NCI-H460 (cell line): ENCODE data around the gene PPP1R18. TPM values are rescaled to one million over a fixed set of nuclear protein-coding genes. Genes with fewer than 3 reads are reported as not detected.
A peak's percentile ranks its signal among the peaks of the same experiment; 100 is the strongest.
"Not testable (repeated sequence)": the region's sequence is repeated elsewhere in the genome, so short reads cannot be mapped to it uniquely, and the experiment has no call there.

Experiments
- DNase-seq: peaks from one replicate; pipeline ENCODE4 v3.0.0-alpha.2; 2016; ENCODE audit warnings: low read depth; ENCODE audit errors: extremely low read depth
- polyA plus RNA-seq: library from polyadenylated mRNA; depleted of rRNA; stranded (reverse); fragments of >200 nt; gene quantifications from 2 replicates; pipeline ENCODE4 v1.2.3, GENCODE V29; 2014; cell fraction: nucleus; rRNA removed
- total RNA-seq: library from RNA; depleted of rRNA; stranded (reverse); fragments of >200 nt; shearing (Covaris generic); gene quantifications from 2 replicates; pipeline ENCODE4 v1.2.3, GENCODE V29; 2014; rRNA removed

PPP1R18 gene
- total RNA-seq, result 35.1 and 42.5 TPM in 2 replicates
- 25.5 and 25.6 TPM in 2 replicates for polyA plus RNA-seq

- DNase-seq, result no peak
Observed at GRCh38 chr6:30686009-30686907, at the start of gene PPP1R18. TSS of gene PPP1R18 (minus strand) at chr6:30686645. CDS start at chr6:30686018, 627 bp downstream.

GRCh38 chr6:30735668-30736314 is 49.3 kb upstream of the PPP1R18 start:
- no peak for DNase-seq

- no peak for DNase-seq
Observed at GRCh38 chr6:30732237-30732943, 45.9 kb upstream of the PPP1R18 start.

GRCh38 chr6:30730601-30731435 is 44.4 kb upstream of the PPP1R18 start:
- no peak for DNase-seq

- no peak for DNase-seq
Observed at GRCh38 chr6:30727920-30728553, 41.6 kb upstream of the PPP1R18 start.

GRCh38 chr6:30726506-30727413 is 40.3 kb upstream of the PPP1R18 start:
- DNase-seq, result no peak

- DNase-seq, result no peak
Observed at GRCh38 chr6:30725713-30726505, 39.5 kb upstream of the PPP1R18 start.

GRCh38 chr6:30724906-30725667 is 38.6 kb upstream of the PPP1R18 start:
- no peak for DNase-seq

- not testable (repeated sequence) for DNase-seq
Observed at GRCh38 chr6:30723843-30724741, 37.6 kb upstream of the PPP1R18 start.

GRCh38 chr6:30723159-30723842 is 36.9 kb upstream of the PPP1R18 start:
- not testable (repeated sequence) for DNase-seq

- DNase-seq, result peak; percentile 74
Observed at GRCh38 chr6:30722280-30723112, 36.1 kb upstream of the PPP1R18 start.

- DNase-seq, result not testable (repeated sequence)
Observed at GRCh38 chr6:30722025-30722279, 35.5 kb upstream of the PPP1R18 start.

- peak; percentile 76 for DNase-seq
Observed at GRCh38 chr6:30721198-30722024, 35.0 kb upstream of the PPP1R18 start.

- DNase-seq, result no peak
Observed at GRCh38 chr6:30720738-30721197, 34.3 kb upstream of the PPP1R18 start.
